Pancreas (tissue), 10 donors: ENCODE results near the gene FNDC8. TPM values are rescaled to one million over a fixed set of nuclear protein-coding genes. Genes with fewer than 3 reads are reported as not detected.
A peak's percentile ranks its signal among the peaks of the same experiment; 100 is the strongest.

ENCODE experiments used
- ATAC-seq, 4 donors: fragments of 200-7000 bp; cut with Tn5 transposase; one replicate each; pipeline versions ENCODE4 v1.8.0 to v1.9.1; 2020; ENCODE audit warnings: mild to moderate bottlenecking in 4 of 4, moderate library complexity in 4 of 4
- DNase-seq, 6 donors: peaks; one replicate each; pipeline ENCODE4 v3.0.0-alpha.2; 2020
- FAIRE-seq: peaks from 2 replicates; lab custom pipeline; 2012; peaks lifted over from hg19 to GRCh38; lab: Jason Lieb, UNC
- H3K27ac ChIP-seq, 4 donors: fragments of 200-600 bp; sonication (generic); 1 replicate in 3 of 4; 2 replicates in 1 of 4; pipeline versions ENCODE4 v1.5.0 to v1.8.0; 2020
- H3K27me3 ChIP-seq, 4 donors: fragments of 200-600 bp; one replicate each; pipeline ENCODE4 v1.8.0; 2021
- H3K36me3 ChIP-seq, 3 donors: fragments of 200-600 bp; sonication (generic) in 1 of 3; one replicate each; pipeline versions ENCODE4 v1.5.0 to v1.8.0; 2020 to 2021
- H3K4me1 ChIP-seq, 3 donors: fragments of 200-600 bp; one replicate each; pipeline ENCODE4 v1.8.0; 2021
- H3K4me3 ChIP-seq, 4 donors: fragments of 200-600 bp; sonication (generic) in 2 of 4; one replicate each; pipeline versions ENCODE4 v1.5.0 to v1.8.0; 2020 to 2021
- H3K9me3 ChIP-seq, 4 donors: fragments of 200-600 bp; one replicate each; pipeline ENCODE4 v1.8.0; 2021
- WGBS, 2 donors: extraction: QIAGEN DNeasy Blood & Tissue Kit; methylation state at CpG; one replicate each; pipeline ENCODE4 v1.1.7; 2013; 5-methylcytosine and 5-hydroxymethylcytosine counted together
- intact Hi-C, 3 donors: fragments of 100-400 bp; cut with DNase I; formaldehyde crosslinking; loops; one replicate each; pipeline versions ENCODE4 v1.11.1 to v1.14.2; 2022
- polyA plus RNA-seq, 2 donors: library from polyadenylated mRNA; stranded (reverse); fragments of 200-250 nt; gene quantifications; one replicate each; pipeline ENCODE4 v1.2.3, GENCODE V29; 2013
- total RNA-seq, 6 donors: library from RNA; stranded (reverse); fragmentation: NEBNext Ultra II Directional in 4 of 6; extraction: Animal tissue kit (Norgen Biotek cat#: 25700) in 4 of 6; gene quantifications; one replicate each; pipeline versions ENCODE4 v1.2.1 to v1.2.4, GENCODE V29; 2021 to 2023
- TF ChIP-seq, protein P1 (sequence below), 4 donors: fragments of 200-600 bp; sonication (generic) in 3 of 4; IDR thresholded peaks; one replicate each; pipeline versions ENCODE4 v1.5.0 to v1.8.0; 2021; ENCODE audit warnings: antibody characterized with exemption in 4 of 4
- donor health status: healthy with polysubstance abuse.
- donor health status: DM: no; HTN: no; CAD: no; lungs with moderate emphysema.
- donor health status: DM: no; HTN: no; CAD: no.
- donor health status: control.
- donor health status: control.
- donor health status: Bipolar disorder and iron deficiency.
- donor health status: DM: yes; HTN: yes; CAD: no.
- donor health status: DM: no; HTN: no; CAD: no.
- donor health status: DM: no; HTN: no; CAD: no.
- donor health status: DM: yes; HTN: yes; CAD: no.

Gene FNDC8
- total and polyA plus RNA-seq, 8 donors = not detected

DNA sequence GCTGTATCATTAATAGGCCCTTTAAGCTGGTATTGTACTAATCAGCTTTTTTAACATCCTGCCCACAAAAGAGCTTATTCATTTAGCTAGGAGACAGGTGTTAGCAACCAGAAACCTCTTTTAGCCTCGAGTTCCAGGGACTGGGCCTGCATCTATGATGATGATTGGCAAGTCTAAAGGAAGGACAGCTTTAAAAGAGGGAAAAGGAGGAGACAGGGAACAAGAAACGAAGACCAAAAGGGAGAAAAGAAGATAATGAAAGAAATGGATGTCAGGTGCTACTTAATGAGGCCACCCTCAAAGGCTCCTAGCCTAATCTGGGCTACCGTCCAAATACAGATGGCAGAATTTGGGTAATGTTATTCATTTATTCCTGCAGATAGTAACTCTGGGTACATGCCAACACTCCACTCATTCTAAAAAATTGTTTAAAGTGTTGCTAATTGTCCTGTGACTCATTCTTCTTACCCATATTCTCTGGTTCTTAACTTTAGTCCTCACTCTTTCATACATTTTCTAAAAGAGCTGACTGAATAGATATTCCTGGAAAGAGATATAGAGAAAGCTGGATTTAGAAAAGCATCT lies 39.2 kb upstream of the FNDC8 start:
- Histone ChIP-seq H3K36me3 (no peaks in the 10 kb centered on the region), H3K9me3 (no peaks in the 10 kb centered on the region), H3K4me1 (peaks cover 12 to 23% (median 19%) of the 10 kb centered on the region in 3 donors), H3K4me3 (no peak overlapping the region), H3K27me3 (no peaks in the 10 kb centered on the region), H3K27ac (peak overlapping the region in 2 of 4 donors; percentile 19 to 29)
- intact Hi-C loops = no loop called here
- ATAC-seq (peak in 3 of 4 donors; percentile 38 to 55 (median 39)), FAIRE-seq (no peak), DNase-seq (no peak)
- TF ChIP-seq, protein P1, sequence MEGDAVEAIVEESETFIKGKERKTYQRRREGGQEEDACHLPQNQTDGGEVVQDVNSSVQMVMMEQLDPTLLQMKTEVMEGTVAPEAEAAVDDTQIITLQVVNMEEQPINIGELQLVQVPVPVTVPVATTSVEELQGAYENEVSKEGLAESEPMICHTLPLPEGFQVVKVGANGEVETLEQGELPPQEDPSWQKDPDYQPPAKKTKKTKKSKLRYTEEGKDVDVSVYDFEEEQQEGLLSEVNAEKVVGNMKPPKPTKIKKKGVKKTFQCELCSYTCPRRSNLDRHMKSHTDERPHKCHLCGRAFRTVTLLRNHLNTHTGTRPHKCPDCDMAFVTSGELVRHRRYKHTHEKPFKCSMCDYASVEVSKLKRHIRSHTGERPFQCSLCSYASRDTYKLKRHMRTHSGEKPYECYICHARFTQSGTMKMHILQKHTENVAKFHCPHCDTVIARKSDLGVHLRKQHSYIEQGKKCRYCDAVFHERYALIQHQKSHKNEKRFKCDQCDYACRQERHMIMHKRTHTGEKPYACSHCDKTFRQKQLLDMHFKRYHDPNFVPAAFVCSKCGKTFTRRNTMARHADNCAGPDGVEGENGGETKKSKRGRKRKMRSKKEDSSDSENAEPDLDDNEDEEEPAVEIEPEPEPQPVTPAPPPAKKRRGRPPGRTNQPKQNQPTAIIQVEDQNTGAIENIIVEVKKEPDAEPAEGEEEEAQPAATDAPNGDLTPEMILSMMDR (IDR thresholded peaks at IDR 0.05) = no peak
- 23 to 24% methylated on average over 3 of the region's 3 CpGs for WGBS, 2 donors

- H3K4me3 ChIP-seq = no peak overlapping the region
- ATAC-seq (no peak), FAIRE-seq (no peak), DNase-seq (no peak)
- no peak overlapping the region for H3K27ac ChIP-seq
- WGBS, 2 donors = 71 to 82% methylated on average over 2 of the region's 2 CpGs
- TF ChIP-seq, protein P1 (IDR thresholded peaks at IDR 0.05) = no peak
- no peaks in the 10 kb centered on the region for H3K9me3 ChIP-seq
- peaks cover 13 to 25% (median 24%) of the 10 kb centered on the region in 3 donors for H3K4me1 ChIP-seq
- no peaks in the 10 kb centered on the region for H3K36me3 ChIP-seq
- intact Hi-C loops = no loop called here
- no peaks in the 10 kb centered on the region for H3K27me3 ChIP-seq
Observed at GRCh38 chr17:35083071-35083470, 38.3 kb upstream of the FNDC8 start.

DNA sequence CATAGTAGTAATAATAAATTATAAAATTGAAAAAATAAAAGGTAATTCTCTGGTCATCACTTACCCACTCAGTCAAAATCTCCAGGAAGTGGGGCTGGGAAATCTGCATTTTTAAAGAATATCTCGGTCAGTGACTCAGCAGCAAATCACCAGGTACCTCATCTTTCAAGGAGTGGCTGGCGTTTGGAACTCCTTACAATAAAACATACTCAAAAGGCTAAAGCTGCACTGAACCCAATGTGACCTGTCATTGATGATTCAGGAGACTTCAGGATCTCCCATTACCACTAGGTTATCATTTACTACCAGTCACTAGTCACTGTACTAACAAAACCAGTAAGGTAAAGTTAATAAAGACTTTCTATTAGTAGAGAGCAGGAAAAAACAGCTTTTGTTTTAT lies 36.4 kb upstream of the FNDC8 start:
- WGBS, 2 donors = 80 to 85% methylated on average over 2 of the region's 2 CpGs
- intact Hi-C loops = no loop called here
- DNase-seq (no peak), FAIRE-seq (no peak), ATAC-seq (no peak)
- no peaks in the 10 kb centered on the region for H3K9me3 ChIP-seq
- TF ChIP-seq, protein P1 (IDR thresholded peaks at IDR 0.05) = no peak
- H3K36me3 ChIP-seq = no peaks in the 10 kb centered on the region
- H3K27ac ChIP-seq = no peak overlapping the region
- H3K4me1 ChIP-seq = peaks cover 13 to 25% (median 24%) of the 10 kb centered on the region in 3 donors
- no peak overlapping the region for H3K4me3 ChIP-seq
- no peaks in the 10 kb centered on the region for H3K27me3 ChIP-seq

- TF ChIP-seq, protein P1 (IDR thresholded peaks at IDR 0.05) = no peak
- Histone ChIP-seq H3K9me3 (no peaks in the 10 kb centered on the region), H3K27me3 (no peaks in the 10 kb centered on the region), H3K4me1 (peaks cover 13 to 25% (median 24%) of the 10 kb centered on the region in 3 donors), H3K4me3 (no peak overlapping the region), H3K27ac (no peak overlapping the region), H3K36me3 (no peaks in the 10 kb centered on the region)
- no peak for FAIRE-seq
- DNase-seq = no peak
- intact Hi-C loops = no loop called here
- ATAC-seq = no peak
- 97% methylated on average over 8 of the region's 8 CpGs for WGBS, 2 donors
Observed at GRCh38 chr17:35086164-35086563, 35.3 kb upstream of the FNDC8 start.

DNA sequence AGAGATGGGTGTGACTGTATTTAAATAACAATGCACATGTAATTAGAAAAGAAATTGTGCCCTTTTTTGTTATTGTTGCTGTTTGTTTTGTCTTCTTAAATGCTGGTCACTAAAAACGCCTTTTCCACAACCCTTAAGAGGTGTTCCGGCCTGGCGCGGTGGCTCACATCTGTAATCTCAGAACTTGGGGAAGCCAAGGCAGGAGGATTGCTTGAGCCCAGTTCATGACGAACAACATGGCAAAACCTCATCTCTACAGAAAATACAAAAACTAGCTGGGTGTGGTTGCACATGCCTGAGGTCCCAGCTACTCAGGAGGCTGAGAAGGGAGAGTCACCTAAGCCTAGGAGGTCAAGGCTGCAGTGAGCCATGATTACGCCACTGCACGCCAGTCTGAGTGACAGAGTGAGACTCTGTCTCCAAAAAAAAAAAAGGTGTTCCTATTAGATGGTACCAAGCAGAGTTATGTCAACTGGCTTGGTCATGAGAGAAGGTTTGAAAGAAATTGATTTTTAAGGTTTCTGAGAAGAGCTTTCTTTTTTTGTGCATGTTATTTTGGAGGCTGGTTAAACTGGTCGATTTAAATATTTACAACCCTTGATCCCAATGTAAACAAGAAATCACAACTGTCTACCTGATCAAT lies 34.4 kb upstream of the FNDC8 start:
- Histone ChIP-seq H3K27ac (peak overlapping the region in 2 of 4 donors; percentile 93 to 94), H3K4me1 (peaks cover 9 to 19% (median 18%) of the 10 kb centered on the region in 3 donors), H3K4me3 (peak overlapping the region in 1 of 4 donors; percentile 91), H3K36me3 (no peaks in the 10 kb centered on the region), H3K9me3 (no peaks in the 10 kb centered on the region), H3K27me3 (no peaks in the 10 kb centered on the region)
- 52 to 58% methylated on average over 8 of the region's 8 CpGs for WGBS, 2 donors
- intact Hi-C loops = no loop called here
- no peak for FAIRE-seq
- ATAC-seq = no peak
- DNase-seq = no peak
- TF ChIP-seq, protein P1 (IDR thresholded peaks at IDR 0.05) = no peak
